ENCODE results near the gene NXN.
"Not testable (repeated sequence)": the region's sequence is repeated elsewhere in the genome, so short reads cannot be mapped to it uniquely, and the experiment has no call there.

NXN gene

DNA sequence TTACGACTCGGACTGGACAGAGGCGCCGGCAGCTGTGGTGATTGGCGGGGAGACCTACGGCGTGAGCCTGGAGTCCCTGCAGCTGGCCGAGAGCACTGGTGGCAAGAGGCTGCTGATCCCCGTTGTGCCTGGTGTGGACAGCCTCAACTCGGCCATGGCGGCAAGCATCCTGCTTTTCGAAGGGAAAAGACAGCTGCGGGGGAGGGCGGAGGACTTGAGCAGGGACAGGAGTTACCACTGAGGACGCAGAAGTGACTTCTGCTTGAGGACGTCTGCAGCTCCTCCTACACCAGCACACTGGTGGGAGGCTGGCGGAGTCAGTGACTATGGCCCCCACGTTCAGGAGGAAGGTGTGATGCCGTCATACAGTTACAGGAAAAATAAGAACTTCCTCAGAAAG, 187.7 kb downstream of the NXN start:
- in situ Hi-C loops (cut with MboI; ENCODE audit: low pct_unique_long_range_greater_than_20kb, low sequenced_read_pairs, unreplicated experiment) = no loop called here
- TF ChIP-seq, protein P1, sequence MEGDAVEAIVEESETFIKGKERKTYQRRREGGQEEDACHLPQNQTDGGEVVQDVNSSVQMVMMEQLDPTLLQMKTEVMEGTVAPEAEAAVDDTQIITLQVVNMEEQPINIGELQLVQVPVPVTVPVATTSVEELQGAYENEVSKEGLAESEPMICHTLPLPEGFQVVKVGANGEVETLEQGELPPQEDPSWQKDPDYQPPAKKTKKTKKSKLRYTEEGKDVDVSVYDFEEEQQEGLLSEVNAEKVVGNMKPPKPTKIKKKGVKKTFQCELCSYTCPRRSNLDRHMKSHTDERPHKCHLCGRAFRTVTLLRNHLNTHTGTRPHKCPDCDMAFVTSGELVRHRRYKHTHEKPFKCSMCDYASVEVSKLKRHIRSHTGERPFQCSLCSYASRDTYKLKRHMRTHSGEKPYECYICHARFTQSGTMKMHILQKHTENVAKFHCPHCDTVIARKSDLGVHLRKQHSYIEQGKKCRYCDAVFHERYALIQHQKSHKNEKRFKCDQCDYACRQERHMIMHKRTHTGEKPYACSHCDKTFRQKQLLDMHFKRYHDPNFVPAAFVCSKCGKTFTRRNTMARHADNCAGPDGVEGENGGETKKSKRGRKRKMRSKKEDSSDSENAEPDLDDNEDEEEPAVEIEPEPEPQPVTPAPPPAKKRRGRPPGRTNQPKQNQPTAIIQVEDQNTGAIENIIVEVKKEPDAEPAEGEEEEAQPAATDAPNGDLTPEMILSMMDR (IDR thresholded peaks at IDR 0.05; ENCODE audit: extremely low read depth, insufficient read depth, missing control alignments) = no peak
- no peak for DNase-seq (ENCODE audit: low spot score)

- in situ Hi-C loops (cut with MboI; ENCODE audit: low pct_unique_long_range_greater_than_20kb, low sequenced_read_pairs, unreplicated experiment) = not testable (repeated sequence)
Measured at GRCh38 chr17:790874-791247, 188.7 kb downstream of the NXN start.

DNA sequence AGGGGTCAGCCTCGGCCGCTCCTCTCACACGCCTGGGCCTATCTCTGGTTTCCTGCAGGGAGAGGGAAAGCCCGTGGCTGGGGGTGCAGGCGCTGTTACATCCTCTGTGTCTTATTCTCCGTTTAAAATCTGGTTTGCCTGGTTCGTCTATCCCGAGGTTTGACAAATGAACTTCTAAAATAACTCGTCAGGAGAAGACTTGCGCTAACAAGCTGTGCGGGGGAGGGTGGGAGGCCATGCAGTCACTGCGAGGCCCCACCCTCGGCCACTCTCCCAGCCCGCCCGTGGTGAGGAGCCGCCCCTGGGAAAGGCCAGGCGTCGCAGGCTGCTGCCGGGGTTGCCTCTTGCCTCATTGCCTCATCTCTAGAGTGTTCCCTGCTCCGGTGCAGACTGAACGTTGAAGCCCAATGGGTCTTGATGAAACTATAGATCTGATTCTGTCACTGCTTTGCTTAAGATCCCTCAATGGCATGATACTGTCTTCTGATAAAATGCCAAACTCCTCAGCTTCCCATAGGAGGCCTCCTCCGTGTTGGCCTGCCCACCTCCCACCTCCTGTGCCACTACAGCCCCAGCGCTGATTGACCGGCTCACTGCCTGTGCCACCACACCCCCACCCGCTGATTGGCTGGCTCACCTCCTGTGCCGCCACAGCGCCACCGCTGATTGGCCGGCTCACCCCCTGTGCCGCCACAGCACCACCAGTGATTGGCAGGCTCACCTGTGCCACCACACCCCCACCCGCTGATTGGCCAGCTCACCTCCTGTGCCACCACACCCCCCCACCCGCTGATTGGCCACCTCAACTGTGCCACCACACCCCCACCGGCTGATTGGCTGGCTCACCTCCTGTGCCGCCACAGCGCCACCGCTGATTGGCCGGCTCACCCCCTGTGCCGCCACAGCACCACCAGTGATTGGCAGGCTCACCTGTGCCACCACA, 189.4 kb downstream of the NXN start:
- in situ Hi-C loops (cut with MboI; ENCODE audit: low pct_unique_long_range_greater_than_20kb, low sequenced_read_pairs, unreplicated experiment) = loop anchor here (10.0 kb wide), 1 partner anchor 195 kb away; no protein-coding TSS in a partner anchor
- not testable (repeated sequence) for DNase-seq (ENCODE audit: low spot score)

More at GRCh38 chr17:790874-791247, 188.7 kb downstream of the NXN start:
- not testable (repeated sequence) for DNase-seq (ENCODE audit: low spot score)

DNA sequence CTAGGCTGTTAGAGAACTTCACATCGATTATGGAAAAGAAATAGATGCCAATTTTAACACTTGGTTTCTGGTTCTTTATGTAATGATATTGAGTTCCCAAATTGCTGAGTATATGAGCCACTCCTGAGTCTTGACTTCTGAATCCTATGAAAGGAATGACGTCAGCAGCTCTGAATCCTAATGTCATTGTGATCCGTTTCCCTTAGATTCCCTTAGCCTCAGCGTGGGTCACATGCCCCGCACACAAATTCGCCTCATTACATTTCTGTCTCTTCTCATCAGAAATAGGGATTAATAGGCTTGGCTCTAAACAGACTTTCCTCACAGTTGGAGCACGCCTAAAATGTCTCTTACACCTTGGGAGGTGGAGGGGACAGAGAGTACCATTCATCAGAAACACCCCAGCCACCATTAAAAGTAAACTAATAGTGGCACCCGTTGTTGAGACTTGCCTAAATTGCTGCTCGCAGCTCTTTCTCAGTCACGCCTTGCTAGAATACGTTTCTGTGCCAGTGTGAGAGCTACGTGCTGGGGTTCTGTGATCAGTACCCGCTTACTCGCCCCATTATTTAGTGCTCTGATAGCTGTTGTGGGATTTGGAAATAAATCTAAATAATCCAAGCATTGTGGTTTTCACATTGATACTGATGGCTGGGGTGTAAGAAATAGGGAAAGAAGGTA, 190.3 kb downstream of the NXN start:
- TF ChIP-seq, protein P1 (IDR thresholded peaks at IDR 0.05; ENCODE audit: extremely low read depth, insufficient read depth, missing control alignments) = no peak
- in situ Hi-C loops (cut with MboI; ENCODE audit: low pct_unique_long_range_greater_than_20kb, low sequenced_read_pairs, unreplicated experiment) = loop anchor here (10.0 kb wide), 1 partner anchor 196 kb away; no protein-coding TSS in a partner anchor

DNA sequence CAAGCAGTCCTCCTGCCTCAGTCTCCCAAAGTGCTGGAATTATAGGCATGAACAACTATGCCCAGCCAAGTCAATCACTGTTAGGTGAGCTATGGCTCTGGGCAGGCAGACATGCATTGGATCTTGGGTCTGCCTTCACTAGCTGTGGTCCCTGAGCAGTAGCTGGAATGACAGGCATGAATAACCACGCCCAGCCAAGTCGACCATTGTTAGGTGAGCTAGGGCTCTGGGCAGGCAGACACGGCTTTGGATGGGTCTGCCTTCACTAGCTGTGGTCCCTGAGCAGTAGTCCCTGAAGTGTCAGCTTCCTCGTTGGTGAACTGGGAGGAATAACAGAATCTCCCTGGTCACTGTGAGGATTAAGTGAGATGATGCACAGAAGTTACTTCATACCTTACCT, 191.0 kb downstream of the NXN start:
- TF ChIP-seq, protein P1 (IDR thresholded peaks at IDR 0.05; ENCODE audit: extremely low read depth, insufficient read depth, missing control alignments) = no peak
- DNase-seq (ENCODE audit: low spot score) = no peak
- in situ Hi-C loops (cut with MboI; ENCODE audit: low pct_unique_long_range_greater_than_20kb, low sequenced_read_pairs, unreplicated experiment) = loop anchor here (10.0 kb wide), 1 partner anchor 196 kb away; no protein-coding TSS in a partner anchor

More for the DNA sequence above, 190.3 kb downstream of the NXN start:
- no peak for DNase-seq (ENCODE audit: low spot score)

- TF ChIP-seq, protein P1 (IDR thresholded peaks at IDR 0.05; ENCODE audit: extremely low read depth, insufficient read depth, missing control alignments) = no peak
- no peak for DNase-seq (ENCODE audit: low spot score)
- in situ Hi-C loops (cut with MboI; ENCODE audit: low pct_unique_long_range_greater_than_20kb, low sequenced_read_pairs, unreplicated experiment) = loop anchor here (10.0 kb wide), 1 partner anchor 197 kb away; no protein-coding TSS in a partner anchor
Measured at GRCh38 chr17:787641-788221, 191.8 kb downstream of the NXN start.

DNA sequence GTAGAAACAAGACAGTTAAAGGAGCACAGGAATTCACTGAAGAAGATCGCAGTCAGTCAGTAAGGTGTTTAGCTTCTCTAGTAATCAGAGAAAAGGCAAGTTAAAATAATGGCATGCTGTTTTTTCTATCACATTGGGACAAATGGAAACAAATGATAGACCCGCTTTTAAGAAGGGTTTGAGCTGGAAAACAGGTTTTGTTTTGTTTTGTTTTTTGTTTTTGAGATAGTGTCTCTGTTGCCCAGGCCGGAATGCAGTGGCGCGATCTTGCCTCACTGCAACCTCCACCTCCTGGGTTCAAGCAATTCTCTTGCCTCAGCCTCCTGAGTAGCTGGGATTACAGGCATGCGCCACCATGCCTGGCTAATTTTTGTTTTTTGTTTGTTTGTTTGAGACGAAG, 193.7 kb downstream of the NXN start:
- in situ Hi-C loops (cut with MboI; ENCODE audit: low pct_unique_long_range_greater_than_20kb, low sequenced_read_pairs, unreplicated experiment) = loop anchor here (10.0 kb wide), 1 partner anchor 199 kb away; no protein-coding TSS in a partner anchor
- not testable (repeated sequence) for DNase-seq (ENCODE audit: low spot score)
